ENCODE results near the gene ZWILCH. TPM values are rescaled to one million over a fixed set of nuclear protein-coding genes. Genes with fewer than 3 reads are reported as not detected.

The ZWILCH gene
- total and polyA plus RNA-seq, 9 of the 15 experiments (the other 6 are each of a cell fraction or from before 2014, with no cell fraction given) = 32.8 to 94.2 (median 52.1) TPM

DNA sequence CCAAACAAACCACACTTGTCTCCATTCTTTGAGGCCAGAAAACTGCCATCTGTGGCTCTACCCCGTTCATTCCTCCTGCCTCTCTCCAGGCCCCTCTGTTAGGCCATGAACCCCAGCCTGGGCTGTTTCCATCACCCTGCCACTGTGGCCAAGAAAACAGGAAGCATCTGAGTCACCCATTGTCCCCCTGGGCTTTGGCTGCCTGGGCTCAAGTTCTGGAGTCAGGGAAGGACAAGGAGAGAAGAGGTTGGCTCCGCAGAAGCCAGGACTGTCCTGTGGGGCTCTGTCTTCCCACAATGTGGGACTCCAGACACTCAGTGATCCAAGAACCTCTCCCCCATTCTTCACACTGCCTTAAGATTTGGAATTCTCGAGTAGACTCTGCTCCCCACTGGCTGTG lies 75.5 kb downstream of the ZWILCH start:
- intact Hi-C loops (cut with micrococcal nuclease) = no loop called here
- POLR2A ChIA-PET = no interaction called here

DNA sequence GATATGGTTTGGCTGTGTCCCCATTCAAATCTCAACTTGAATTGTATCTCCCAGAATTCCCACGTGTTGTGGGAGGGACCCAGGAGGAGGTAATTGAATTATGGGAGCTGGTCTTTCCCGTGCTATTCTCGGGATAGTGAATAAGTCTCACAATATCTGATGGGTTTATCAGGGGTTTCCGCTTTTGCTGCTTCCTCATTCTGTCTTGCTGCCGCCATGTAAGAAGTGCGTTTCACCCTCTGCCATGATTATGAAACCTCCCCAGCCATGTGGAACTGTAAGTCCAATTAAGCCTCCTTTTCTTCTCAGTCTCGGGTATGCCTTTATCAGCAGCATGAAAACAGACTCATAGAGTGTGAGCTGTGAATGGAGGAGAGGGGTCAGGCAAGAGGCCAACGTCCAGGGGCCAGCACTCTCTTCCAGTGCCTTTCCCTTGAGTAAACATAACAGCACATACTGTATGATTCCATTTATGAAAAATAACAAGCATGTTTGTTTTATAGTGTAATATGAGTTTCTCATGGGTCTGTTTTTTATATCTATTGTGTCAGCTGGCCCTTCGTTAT lies 76.9 kb downstream of the ZWILCH start:
- POLR2A ChIA-PET = interaction anchor here (0.6 to 2.7 kb wide), 48 partner anchors 8 to 971 kb away, joined by 3 to 23 read pairs (median 4); partner anchors contain the start of genes INTS14, LCTL and TIPIN
- DNase-seq (ENCODE audit: extremely low read depth in 1 of 4, low spot score in 3 of 4) = peak in 2 of 4 experiments; percentile 26 to 88
- Histone ChIP-seq H3K9ac (ENCODE audit: insufficient read depth in 1 of 2, low read depth in 2 of 2, low read length in 2 of 2) (peak overlapping the region; percentile 90 to 93; a peak in 3 of 4 replicates), H3K27ac (ENCODE audit: extremely low read depth, low read depth, low read length) (peak overlapping the region; percentile 89), H3K9me1 (ENCODE audit: control insufficient read depth, insufficient read depth, low read length) (peaks cover 5% of the 10 kb centered on the region), H2AFZ (ENCODE audit: low read depth, low read length) (peak overlapping the region; percentile 89), H3K4me3 (peak overlapping the region; percentile 62), H4K20me1 (replicated peaks; ENCODE audit: control insufficient read depth, insufficient read depth, low read length) (peaks cover 26% of the 10 kb centered on the region), H3K27me3 (ENCODE audit: control insufficient read depth in 2 of 2, insufficient read depth in 2 of 2, low read length in 2 of 2) (no peaks in the 10 kb centered on the region), H3K4me1 (replicated peaks in 1 of 2; ENCODE audit: control insufficient read depth in 2 of 2, insufficient read depth in 2 of 2, low read length in 2 of 2) (peaks cover 11 to 24% of the 10 kb centered on the region in 2 experiments), H3K79me2 (ENCODE audit: control insufficient read depth, insufficient read depth, low read length) (peaks cover 43% of the 10 kb centered on the region), H3K36me3 (ENCODE audit: control insufficient read depth, insufficient read depth, low read length) (peaks cover 32% of the 10 kb centered on the region), H3K4me2 (ENCODE audit: insufficient read depth, low read length) (peak overlapping the region; percentile 97), H3K9me3 (replicated peaks; ENCODE audit: control insufficient read depth, insufficient read depth, low read depth, low read length) (no peaks in the 10 kb centered on the region)
- peak; percentile 87 for FAIRE-seq
- in situ Hi-C loops (cut with MboI) = no loop called here
- CTCF ChIA-PET (ENCODE audit: low intra/inter-chr PET ratio) = no interaction called here
- no TSS peak for BruUV-seq (replicated peaks)
- ATAC-seq = peak; percentile 66
- WGBS (ENCODE audit: insufficient coverage, low coverage, missing lambda C conversion rate) = 2% methylated on average over 9 of the region's 9 CpGs
- intact Hi-C loops (cut with micrococcal nuclease) = no loop called here
- TF ChIP-seq MXI1 (IDR thresholded peaks at IDR 0.05; ENCODE audit: low read depth, low read length) (peak; percentile 70; the same call in 1 of the 2 replicates), CEBPB (tag; IDR thresholded peaks at IDR 0.05) (peak; percentile 93), TCF3 (CRISPR knock-in tag; IDR thresholded peaks at IDR 0.05) (no peak), SETDB1 (IDR thresholded peaks at IDR 0.05; ENCODE audit: low read length) (no peak), POLR2H (tag; IDR thresholded peaks at IDR 0.05; ENCODE audit: low read depth) (peak; percentile 98), RBM14 (IDR thresholded peaks at IDR 0.05; ENCODE audit: borderline replicate concordance, insufficient read depth, low read depth, low read length) (no peak)
- TF ChIP-seq, protein P1, sequence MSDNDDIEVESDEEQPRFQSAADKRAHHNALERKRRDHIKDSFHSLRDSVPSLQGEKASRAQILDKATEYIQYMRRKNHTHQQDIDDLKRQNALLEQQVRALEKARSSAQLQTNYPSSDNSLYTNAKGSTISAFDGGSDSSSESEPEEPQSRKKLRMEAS (CRISPR knock-in tag; IDR thresholded peaks at IDR 0.05) = peak; percentile 60; the same call in 1 of the 2 replicates
- TF ChIP-seq, protein P2, sequence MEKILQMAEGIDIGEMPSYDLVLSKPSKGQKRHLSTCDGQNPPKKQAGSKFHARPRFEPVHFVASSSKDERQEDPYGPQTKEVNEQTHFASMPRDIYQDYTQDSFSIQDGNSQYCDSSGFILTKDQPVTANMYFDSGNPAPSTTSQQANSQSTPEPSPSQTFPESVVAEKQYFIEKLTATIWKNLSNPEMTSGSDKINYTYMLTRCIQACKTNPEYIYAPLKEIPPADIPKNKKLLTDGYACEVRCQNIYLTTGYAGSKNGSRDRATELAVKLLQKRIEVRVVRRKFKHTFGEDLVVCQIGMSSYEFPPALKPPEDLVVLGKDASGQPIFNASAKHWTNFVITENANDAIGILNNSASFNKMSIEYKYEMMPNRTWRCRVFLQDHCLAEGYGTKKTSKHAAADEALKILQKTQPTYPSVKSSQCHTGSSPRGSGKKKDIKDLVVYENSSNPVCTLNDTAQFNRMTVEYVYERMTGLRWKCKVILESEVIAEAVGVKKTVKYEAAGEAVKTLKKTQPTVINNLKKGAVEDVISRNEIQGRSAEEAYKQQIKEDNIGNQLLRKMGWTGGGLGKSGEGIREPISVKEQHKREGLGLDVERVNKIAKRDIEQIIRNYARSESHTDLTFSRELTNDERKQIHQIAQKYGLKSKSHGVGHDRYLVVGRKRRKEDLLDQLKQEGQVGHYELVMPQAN (IDR thresholded peaks at IDR 0.05; ENCODE audit: borderline replicate concordance) = peak; percentile 95; the same call in 1 of the 2 replicates
- TF ChIP-seq, protein P3, sequence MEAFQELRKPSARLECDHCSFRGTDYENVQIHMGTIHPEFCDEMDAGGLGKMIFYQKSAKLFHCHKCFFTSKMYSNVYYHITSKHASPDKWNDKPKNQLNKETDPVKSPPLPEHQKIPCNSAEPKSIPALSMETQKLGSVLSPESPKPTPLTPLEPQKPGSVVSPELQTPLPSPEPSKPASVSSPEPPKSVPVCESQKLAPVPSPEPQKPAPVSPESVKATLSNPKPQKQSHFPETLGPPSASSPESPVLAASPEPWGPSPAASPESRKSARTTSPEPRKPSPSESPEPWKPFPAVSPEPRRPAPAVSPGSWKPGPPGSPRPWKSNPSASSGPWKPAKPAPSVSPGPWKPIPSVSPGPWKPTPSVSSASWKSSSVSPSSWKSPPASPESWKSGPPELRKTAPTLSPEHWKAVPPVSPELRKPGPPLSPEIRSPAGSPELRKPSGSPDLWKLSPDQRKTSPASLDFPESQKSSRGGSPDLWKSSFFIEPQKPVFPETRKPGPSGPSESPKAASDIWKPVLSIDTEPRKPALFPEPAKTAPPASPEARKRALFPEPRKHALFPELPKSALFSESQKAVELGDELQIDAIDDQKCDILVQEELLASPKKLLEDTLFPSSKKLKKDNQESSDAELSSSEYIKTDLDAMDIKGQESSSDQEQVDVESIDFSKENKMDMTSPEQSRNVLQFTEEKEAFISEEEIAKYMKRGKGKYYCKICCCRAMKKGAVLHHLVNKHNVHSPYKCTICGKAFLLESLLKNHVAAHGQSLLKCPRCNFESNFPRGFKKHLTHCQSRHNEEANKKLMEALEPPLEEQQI (IDR thresholded peaks at IDR 0.05) = peak; percentile 29; the same call in 1 of the 2 replicates

More for the DNA sequence above, 75.5 kb downstream of the ZWILCH start:
- TF ChIP-seq NR1H2 (CRISPR knock-in tag; IDR thresholded peaks at IDR 0.05) (no peak), STAG1 (CRISPR knock-in tag; IDR thresholded peaks at IDR 0.05; ENCODE audit: borderline replicate concordance) (0 out of 2 replicates have a peak, but pooled peaks have one; percentile 13)
- peak overlapping the region; percentile 89 for H2AFZ ChIP-seq (ENCODE audit: low read depth, low read length)
- H3K27ac ChIP-seq (ENCODE audit: extremely low read depth, low read depth, low read length) = no peak overlapping the region
- peaks cover 32% of the 10 kb centered on the region for H3K79me2 ChIP-seq (ENCODE audit: control insufficient read depth, insufficient read depth, low read length)
- H3K36me3 ChIP-seq (ENCODE audit: control insufficient read depth, insufficient read depth, low read length) = peaks cover 23% of the 10 kb centered on the region
- peaks cover 18% of the 10 kb centered on the region for H4K20me1 ChIP-seq (replicated peaks; ENCODE audit: control insufficient read depth, insufficient read depth, low read length)
- peak overlapping the region in 1 of 2 experiments; percentile 73; a peak in 1 of 4 replicates for H3K9ac ChIP-seq (ENCODE audit: insufficient read depth in 1 of 2, low read depth in 2 of 2, low read length in 2 of 2)
- BruUV-seq (replicated peaks) = no TSS peak
- no peak for FAIRE-seq
- no peaks in the 10 kb centered on the region for H3K9me1 ChIP-seq (ENCODE audit: control insufficient read depth, insufficient read depth, low read length)
- H3K4me2 ChIP-seq (ENCODE audit: insufficient read depth, low read length) = no peak overlapping the region
- DNase-seq (ENCODE audit: extremely low read depth in 1 of 4, low spot score in 3 of 4) = no peak
- in situ Hi-C loops (cut with MboI) = no loop called here
- no peak overlapping the region for H3K4me3 ChIP-seq
- 70% methylated on average over 2 of the region's 3 CpGs for WGBS (ENCODE audit: insufficient coverage, low coverage, missing lambda C conversion rate)
- CTCF ChIA-PET (ENCODE audit: low intra/inter-chr PET ratio) = no interaction called here
- no peaks in the 10 kb centered on the region for H3K27me3 ChIP-seq (ENCODE audit: control insufficient read depth in 2 of 2, insufficient read depth in 2 of 2, low read length in 2 of 2)
- H3K4me1 ChIP-seq (replicated peaks in 1 of 2; ENCODE audit: control insufficient read depth in 2 of 2, insufficient read depth in 2 of 2, low read length in 2 of 2) = peaks cover 0 to 17% of the 10 kb centered on the region in 2 experiments; a peak in 4 of 5 replicates
- H3K9me3 ChIP-seq (replicated peaks; ENCODE audit: control insufficient read depth, insufficient read depth, low read depth, low read length) = no peaks in the 10 kb centered on the region
- no peak for ATAC-seq
